Measurements from ENCODE around the gene IL1F10. TPM values are rescaled to one million over a fixed set of nuclear protein-coding genes. Genes with fewer than 3 reads are reported as not detected.

Gene IL1F10
- total RNA-seq, 4 donors from 2014 or later: 0.80 to 23.2 (median 18.3) TPM

DNA sequence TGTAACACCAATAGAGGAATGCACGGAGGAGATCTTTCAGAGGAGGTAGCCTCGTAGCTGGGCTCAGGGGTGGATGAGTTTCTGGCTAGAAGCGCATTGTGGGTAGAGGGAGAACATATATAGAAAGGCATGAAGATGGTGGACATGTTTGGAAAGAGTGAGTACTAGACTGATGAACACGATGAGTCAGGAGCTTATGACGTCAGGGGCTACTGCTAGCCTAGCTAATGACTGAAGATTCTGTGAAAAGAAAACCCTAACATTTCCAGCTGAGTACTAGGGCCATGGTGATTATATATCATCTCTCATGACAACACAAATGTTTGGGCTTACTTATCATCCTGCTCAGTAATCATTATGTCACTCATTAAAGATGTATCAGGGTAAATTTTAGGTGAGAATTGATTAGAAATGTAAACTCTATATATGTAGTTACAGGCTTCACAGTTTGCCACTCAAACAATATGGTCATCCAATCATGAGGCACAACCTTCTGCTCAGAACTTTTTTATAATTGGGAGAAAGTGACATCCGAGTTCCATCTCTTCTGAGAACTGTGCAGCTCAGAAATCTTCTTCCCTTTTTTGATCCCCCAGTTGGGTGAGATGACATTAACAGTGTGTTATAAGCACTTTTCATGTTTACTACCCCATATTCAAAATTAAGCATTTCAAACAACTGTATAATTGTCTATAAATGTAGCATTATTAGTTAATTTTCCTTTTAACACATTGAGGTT, 37.4 kb downstream of the IL1F10 start:
- DNase-seq (ENCODE audit: low spot score in 2 of 2): no peak
- TF ChIP-seq POLR2AphosphoS5 (IDR thresholded peaks at IDR 0.05) (no peak), POLR2A (IDR thresholded peaks at IDR 0.05) (no peak), EP300 (IDR thresholded peaks at IDR 0.05) (no peak)
- TF ChIP-seq, protein P1, sequence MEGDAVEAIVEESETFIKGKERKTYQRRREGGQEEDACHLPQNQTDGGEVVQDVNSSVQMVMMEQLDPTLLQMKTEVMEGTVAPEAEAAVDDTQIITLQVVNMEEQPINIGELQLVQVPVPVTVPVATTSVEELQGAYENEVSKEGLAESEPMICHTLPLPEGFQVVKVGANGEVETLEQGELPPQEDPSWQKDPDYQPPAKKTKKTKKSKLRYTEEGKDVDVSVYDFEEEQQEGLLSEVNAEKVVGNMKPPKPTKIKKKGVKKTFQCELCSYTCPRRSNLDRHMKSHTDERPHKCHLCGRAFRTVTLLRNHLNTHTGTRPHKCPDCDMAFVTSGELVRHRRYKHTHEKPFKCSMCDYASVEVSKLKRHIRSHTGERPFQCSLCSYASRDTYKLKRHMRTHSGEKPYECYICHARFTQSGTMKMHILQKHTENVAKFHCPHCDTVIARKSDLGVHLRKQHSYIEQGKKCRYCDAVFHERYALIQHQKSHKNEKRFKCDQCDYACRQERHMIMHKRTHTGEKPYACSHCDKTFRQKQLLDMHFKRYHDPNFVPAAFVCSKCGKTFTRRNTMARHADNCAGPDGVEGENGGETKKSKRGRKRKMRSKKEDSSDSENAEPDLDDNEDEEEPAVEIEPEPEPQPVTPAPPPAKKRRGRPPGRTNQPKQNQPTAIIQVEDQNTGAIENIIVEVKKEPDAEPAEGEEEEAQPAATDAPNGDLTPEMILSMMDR (IDR thresholded peaks at IDR 0.05): no peak
- Histone ChIP-seq H3K27ac (no peak overlapping the region), H3K9me3 (no peaks in the 10 kb centered on the region), H3K27me3 (no peaks in the 10 kb centered on the region), H3K4me1 (no peaks in the 10 kb centered on the region), H3K4me3 (no peak overlapping the region), H3K36me3 (no peaks in the 10 kb centered on the region)
- 79% methylated on average over 6 of the region's 6 CpGs for WGBS

DNA sequence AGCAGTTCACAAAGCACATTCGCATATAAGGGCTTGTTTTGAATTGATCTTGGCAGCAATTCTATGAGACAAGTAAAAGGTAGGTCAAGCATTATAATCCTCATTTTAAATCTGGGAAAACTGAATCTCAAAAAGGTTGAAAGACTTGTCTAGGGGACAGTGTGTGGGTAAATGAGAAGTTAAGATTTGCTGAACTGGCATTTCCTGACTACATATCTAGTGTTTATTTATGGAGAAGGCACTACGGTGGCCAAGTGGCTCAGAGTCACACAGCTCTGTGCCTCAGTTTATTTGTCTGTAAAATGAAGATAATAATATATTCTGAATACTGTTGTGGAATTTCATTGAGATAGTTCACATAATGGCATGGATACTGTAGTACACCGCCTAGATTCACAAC, 43.4 kb downstream of the IL1F10 start:
- no peaks in the 10 kb centered on the region for H3K9me3 ChIP-seq
- WGBS: 70% methylated on average over 3 of the region's 3 CpGs
- H3K27ac ChIP-seq: peak overlapping the region; percentile 20
- no peak for TF ChIP-seq POLR2A (IDR thresholded peaks at IDR 0.05)
- no peak for TF ChIP-seq EP300 (IDR thresholded peaks at IDR 0.05)
- TF ChIP-seq, protein P1 (IDR thresholded peaks at IDR 0.05): no peak
- no peak for TF ChIP-seq POLR2AphosphoS5 (IDR thresholded peaks at IDR 0.05)
- no peaks in the 10 kb centered on the region for H3K27me3 ChIP-seq
- no peak overlapping the region for H3K4me3 ChIP-seq
- H3K36me3 ChIP-seq: no peaks in the 10 kb centered on the region
- no peak for DNase-seq (ENCODE audit: low spot score in 2 of 2)
- H3K4me1 ChIP-seq: peaks cover 37% of the 10 kb centered on the region

DNA sequence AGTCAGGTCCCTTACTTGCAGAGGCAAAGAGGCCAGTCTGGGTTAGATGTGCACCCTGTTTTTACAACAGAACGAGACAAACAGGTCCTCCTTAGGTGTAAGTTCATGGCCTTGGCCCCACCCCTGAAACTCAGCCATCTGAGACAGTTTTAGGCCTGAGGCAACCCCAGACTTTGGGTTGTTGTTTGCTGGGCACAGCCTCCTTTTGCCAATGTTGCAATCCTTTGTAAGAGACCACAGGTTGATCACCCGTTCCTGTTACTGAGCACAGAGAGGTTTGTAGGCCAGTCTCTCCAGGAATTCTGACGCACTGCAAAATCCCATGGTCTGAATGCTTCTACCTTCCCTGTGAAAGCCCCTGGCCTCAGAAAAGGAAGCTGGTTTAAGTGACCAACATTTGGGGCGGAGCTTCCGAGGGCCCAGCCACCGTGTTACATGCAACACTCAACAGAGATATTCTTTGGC, 44.1 kb downstream of the IL1F10 start:
- Histone ChIP-seq H3K36me3 (no peaks in the 10 kb centered on the region), H3K9me3 (no peaks in the 10 kb centered on the region), H3K27ac (no peak overlapping the region), H3K4me3 (no peak overlapping the region), H3K27me3 (no peaks in the 10 kb centered on the region), H3K4me1 (peaks cover 45% of the 10 kb centered on the region)
- WGBS: 58% methylated on average over 5 of the region's 6 CpGs
- TF ChIP-seq EP300 (IDR thresholded peaks at IDR 0.05) (no peak), POLR2AphosphoS5 (IDR thresholded peaks at IDR 0.05) (no peak), POLR2A (IDR thresholded peaks at IDR 0.05) (no peak)
- TF ChIP-seq, protein P1 (IDR thresholded peaks at IDR 0.05): no peak
- no peak for DNase-seq (ENCODE audit: low spot score in 2 of 2)

DNA sequence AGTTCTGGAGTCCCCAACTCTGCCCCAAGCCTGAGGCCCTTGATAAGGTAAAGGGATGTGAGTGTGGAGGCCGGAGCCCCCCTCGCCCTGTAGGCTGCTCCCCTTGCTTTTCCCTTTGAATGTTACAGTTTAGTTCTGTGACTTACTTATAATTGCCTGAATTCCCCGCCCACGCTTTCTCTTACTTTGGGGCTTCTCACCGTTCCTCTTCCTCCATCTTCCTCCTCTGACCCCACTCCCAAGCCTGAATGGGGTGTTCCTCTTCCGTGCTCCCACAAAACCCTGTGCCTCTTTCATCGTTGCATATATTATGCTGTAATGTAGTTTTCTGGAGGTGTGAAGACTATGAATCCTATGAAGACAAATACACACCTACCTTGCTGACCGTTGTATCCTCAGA, 44.7 kb downstream of the IL1F10 start:
- Histone ChIP-seq H3K4me3 (no peak overlapping the region), H3K36me3 (no peaks in the 10 kb centered on the region), H3K4me1 (peaks cover 50% of the 10 kb centered on the region), H3K9me3 (no peaks in the 10 kb centered on the region), H3K27me3 (no peaks in the 10 kb centered on the region), H3K27ac (no peak overlapping the region)
- 87% methylated on average over 8 of the region's 8 CpGs for WGBS
- no peak for TF ChIP-seq POLR2AphosphoS5 (IDR thresholded peaks at IDR 0.05)
- TF ChIP-seq POLR2A (IDR thresholded peaks at IDR 0.05): no peak
- TF ChIP-seq EP300 (IDR thresholded peaks at IDR 0.05): no peak
- TF ChIP-seq, protein P1 (IDR thresholded peaks at IDR 0.05): no peak
- no peak for DNase-seq (ENCODE audit: low spot score in 2 of 2)

DNA sequence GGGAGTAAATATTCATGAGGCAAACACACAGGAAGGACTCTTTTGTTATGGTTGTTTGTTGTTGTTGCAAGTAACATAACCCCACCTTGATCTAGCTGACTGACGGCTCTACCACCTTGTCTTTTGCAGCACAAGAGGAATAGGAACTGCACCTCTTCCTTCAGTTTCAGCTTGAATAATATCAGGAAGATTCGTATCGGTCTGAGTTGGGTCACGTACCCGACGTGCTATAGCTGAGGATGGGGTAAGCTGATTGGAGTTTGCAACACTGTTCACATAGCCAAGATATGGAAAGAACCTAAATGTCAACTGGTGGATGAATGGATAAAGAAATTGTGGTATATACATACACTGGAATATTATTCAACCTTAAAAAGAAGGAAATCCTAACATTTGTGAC, 45.1 kb downstream of the IL1F10 start:
- Histone ChIP-seq H3K36me3 (no peaks in the 10 kb centered on the region), H3K27ac (no peak overlapping the region), H3K4me1 (peaks cover 50% of the 10 kb centered on the region), H3K4me3 (no peak overlapping the region), H3K9me3 (no peaks in the 10 kb centered on the region), H3K27me3 (no peaks in the 10 kb centered on the region)
- TF ChIP-seq POLR2AphosphoS5 (IDR thresholded peaks at IDR 0.05): no peak
- TF ChIP-seq, protein P1 (IDR thresholded peaks at IDR 0.05): no peak
- TF ChIP-seq POLR2A (IDR thresholded peaks at IDR 0.05): no peak
- TF ChIP-seq EP300 (IDR thresholded peaks at IDR 0.05): no peak
- no peak for DNase-seq (ENCODE audit: low spot score in 2 of 2)
- 91% methylated on average over 6 of the region's 6 CpGs for WGBS

Data from suprapubic skin (tissue), 4 donors.